ENCODE data around the gene SH3RF1. TPM values are rescaled to one million over a fixed set of nuclear protein-coding genes. Genes with fewer than 3 reads are reported as not detected.

The SH3RF1 gene
- total and polyA plus RNA-seq, 2 of the 8 experiments (the other 6 are each of a cell fraction or from before 2014, with no cell fraction given), result 6.9 to 15.1 TPM

GRCh38 chr4:169103966-169104412, 166.8 kb downstream of the SH3RF1 start (continued):
- TF ChIP-seq, protein P1, sequence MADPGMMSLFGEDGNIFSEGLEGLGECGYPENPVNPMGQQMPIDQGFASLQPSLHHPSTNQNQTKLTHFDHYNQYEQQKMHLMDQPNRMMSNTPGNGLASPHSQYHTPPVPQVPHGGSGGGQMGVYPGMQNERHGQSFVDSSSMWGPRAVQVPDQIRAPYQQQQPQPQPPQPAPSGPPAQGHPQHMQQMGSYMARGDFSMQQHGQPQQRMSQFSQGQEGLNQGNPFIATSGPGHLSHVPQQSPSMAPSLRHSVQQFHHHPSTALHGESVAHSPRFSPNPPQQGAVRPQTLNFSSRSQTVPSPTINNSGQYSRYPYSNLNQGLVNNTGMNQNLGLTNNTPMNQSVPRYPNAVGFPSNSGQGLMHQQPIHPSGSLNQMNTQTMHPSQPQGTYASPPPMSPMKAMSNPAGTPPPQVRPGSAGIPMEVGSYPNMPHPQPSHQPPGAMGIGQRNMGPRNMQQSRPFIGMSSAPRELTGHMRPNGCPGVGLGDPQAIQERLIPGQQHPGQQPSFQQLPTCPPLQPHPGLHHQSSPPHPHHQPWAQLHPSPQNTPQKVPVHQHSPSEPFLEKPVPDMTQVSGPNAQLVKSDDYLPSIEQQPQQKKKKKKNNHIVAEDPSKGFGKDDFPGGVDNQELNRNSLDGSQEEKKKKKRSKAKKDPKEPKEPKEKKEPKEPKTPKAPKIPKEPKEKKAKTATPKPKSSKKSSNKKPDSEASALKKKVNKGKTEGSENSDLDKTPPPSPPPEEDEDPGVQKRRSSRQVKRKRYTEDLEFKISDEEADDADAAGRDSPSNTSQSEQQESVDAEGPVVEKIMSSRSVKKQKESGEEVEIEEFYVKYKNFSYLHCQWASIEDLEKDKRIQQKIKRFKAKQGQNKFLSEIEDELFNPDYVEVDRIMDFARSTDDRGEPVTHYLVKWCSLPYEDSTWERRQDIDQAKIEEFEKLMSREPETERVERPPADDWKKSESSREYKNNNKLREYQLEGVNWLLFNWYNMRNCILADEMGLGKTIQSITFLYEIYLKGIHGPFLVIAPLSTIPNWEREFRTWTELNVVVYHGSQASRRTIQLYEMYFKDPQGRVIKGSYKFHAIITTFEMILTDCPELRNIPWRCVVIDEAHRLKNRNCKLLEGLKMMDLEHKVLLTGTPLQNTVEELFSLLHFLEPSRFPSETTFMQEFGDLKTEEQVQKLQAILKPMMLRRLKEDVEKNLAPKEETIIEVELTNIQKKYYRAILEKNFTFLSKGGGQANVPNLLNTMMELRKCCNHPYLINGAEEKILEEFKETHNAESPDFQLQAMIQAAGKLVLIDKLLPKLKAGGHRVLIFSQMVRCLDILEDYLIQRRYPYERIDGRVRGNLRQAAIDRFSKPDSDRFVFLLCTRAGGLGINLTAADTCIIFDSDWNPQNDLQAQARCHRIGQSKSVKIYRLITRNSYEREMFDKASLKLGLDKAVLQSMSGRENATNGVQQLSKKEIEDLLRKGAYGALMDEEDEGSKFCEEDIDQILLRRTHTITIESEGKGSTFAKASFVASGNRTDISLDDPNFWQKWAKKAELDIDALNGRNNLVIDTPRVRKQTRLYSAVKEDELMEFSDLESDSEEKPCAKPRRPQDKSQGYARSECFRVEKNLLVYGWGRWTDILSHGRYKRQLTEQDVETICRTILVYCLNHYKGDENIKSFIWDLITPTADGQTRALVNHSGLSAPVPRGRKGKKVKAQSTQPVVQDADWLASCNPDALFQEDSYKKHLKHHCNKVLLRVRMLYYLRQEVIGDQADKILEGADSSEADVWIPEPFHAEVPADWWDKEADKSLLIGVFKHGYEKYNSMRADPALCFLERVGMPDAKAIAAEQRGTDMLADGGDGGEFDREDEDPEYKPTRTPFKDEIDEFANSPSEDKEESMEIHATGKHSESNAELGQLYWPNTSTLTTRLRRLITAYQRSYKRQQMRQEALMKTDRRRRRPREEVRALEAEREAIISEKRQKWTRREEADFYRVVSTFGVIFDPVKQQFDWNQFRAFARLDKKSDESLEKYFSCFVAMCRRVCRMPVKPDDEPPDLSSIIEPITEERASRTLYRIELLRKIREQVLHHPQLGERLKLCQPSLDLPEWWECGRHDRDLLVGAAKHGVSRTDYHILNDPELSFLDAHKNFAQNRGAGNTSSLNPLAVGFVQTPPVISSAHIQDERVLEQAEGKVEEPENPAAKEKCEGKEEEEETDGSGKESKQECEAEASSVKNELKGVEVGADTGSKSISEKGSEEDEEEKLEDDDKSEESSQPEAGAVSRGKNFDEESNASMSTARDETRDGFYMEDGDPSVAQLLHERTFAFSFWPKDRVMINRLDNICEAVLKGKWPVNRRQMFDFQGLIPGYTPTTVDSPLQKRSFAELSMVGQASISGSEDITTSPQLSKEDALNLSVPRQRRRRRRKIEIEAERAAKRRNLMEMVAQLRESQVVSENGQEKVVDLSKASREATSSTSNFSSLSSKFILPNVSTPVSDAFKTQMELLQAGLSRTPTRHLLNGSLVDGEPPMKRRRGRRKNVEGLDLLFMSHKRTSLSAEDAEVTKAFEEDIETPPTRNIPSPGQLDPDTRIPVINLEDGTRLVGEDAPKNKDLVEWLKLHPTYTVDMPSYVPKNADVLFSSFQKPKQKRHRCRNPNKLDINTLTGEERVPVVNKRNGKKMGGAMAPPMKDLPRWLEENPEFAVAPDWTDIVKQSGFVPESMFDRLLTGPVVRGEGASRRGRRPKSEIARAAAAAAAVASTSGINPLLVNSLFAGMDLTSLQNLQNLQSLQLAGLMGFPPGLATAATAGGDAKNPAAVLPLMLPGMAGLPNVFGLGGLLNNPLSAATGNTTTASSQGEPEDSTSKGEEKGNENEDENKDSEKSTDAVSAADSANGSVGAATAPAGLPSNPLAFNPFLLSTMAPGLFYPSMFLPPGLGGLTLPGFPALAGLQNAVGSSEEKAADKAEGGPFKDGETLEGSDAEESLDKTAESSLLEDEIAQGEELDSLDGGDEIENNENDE (IDR thresholded peaks at IDR 0.05; ENCODE audit: insufficient replicate concordance, low read length), result peak; percentile 41
- TF ChIP-seq YY1 (IDR thresholded peaks at IDR 0.05; ENCODE audit: low read depth, low read length) (peak; percentile 80; the same call in 1 of the 2 replicates), SRF (IDR thresholded peaks at IDR 0.05; ENCODE audit: low read depth, low read length) (no peak), MAFK (IDR thresholded peaks at IDR 0.05; ENCODE audit: low read depth, low read length) (no peak), CBX5 (IDR thresholded peaks at IDR 0.05; ENCODE audit: low read depth, low read length) (no peak), RAD21 (IDR thresholded peaks at IDR 0.05 in 1 of 2, conservative IDR thresholded peaks at IDR 0.05 in 1 of 2; ENCODE audit: low read depth in 2 of 2, low read length in 2 of 2) (peak in 1 of 2 experiments; percentile 24; a peak in 1 of 4 replicates), SP1 (IDR thresholded peaks at IDR 0.05; ENCODE audit: low read depth, low read length) (peak; percentile 75), POLR2AphosphoS5 (IDR thresholded peaks at IDR 0.05; ENCODE audit: low read depth, low read length) (no peak), ZNF274 (IDR thresholded peaks at IDR 0.05; ENCODE audit: borderline replicate concordance, extremely low read depth, low read length) (no peak), BACH1 (IDR thresholded peaks at IDR 0.05; ENCODE audit: low read length) (no peak), CEBPB (IDR thresholded peaks at IDR 0.05; ENCODE audit: low read depth, low read length) (no peak), FOSL1 (IDR thresholded peaks at IDR 0.05; ENCODE audit: insufficient read depth, low read depth, low read length) (no peak)
